ENCODE data around the gene MRPS22.
"Not testable (repeated sequence)": the region's sequence is repeated elsewhere in the genome, so short reads cannot be mapped to it uniquely, and the experiment has no call there.

MRPS22 gene

DNA sequence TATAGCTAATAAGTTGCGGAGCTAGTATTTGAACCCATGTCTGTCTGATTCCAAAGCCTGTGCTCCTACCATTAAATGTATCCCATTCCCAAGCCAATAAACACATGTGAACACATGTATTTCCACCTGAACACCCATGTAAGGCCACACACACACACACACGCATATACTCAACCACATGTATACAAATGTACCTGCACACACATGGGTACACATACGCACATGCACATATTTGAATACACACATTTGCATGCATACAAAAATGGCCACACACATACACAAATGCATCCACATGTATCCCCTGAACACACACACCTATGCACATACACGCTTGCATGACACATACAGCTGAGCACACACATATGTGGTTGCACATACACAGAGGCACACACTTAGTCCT lies 5.4 kb upstream of the MRPS22 start:
- no peak for DNase-seq (ENCODE audit: low read depth in 2 of 2)

DNA sequence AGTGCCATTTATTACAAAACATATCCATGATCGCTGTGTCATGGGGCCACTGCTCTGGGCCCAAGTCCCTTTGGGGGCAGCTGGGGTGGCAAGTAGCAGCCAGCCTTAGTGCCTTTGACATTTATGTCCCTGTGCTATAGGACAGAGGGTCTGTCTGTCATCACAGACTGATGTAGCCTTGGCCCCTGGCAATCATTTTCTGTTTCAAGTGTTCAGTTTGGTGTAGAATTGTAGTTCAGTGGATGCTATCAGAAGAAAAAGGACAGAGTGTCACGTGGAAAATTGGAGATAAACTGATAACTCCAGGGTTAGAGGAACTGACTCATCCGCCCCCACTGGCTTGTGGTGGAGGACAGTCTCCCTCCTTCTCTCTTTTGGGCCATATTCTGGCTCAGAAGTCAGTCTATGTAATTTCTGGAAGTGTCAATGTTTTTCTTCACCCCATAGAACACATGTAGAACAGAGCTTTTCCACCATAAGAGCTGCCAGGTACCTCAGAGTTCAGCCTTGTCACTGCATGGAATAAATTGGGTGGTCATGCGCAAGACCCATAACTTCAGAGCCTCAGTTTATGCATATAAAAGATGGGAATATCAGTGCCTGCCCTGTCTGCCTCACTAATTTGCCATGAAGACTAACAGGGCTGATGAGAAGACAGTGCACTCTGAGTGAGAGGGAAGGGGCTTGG lies 4.5 kb upstream of the MRPS22 start:
- peak in 1 of 2 donors; percentile 23 for DNase-seq (ENCODE audit: low read depth in 2 of 2)

DNA sequence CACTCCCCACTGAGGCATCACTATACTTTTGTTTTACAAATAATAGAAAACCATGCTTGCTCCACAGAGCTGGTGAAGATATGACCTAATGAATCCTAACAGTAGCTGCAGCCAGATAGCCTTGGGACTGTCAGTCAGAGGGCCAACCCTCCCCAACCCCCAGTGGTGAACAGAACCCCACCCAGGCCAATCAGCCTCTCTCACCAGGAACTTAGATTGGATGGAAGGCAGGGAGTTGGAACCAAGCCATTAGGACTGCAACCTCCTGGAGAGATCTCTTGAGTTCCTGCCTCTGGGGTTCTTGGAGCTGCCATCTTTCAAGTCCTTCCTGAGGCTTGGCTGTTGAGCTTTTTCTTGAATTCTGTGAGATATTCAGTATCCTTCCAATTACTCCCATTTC lies 3.0 kb upstream of the MRPS22 start:
- DNase-seq (ENCODE audit: low read depth in 2 of 2) = no peak

DNA sequence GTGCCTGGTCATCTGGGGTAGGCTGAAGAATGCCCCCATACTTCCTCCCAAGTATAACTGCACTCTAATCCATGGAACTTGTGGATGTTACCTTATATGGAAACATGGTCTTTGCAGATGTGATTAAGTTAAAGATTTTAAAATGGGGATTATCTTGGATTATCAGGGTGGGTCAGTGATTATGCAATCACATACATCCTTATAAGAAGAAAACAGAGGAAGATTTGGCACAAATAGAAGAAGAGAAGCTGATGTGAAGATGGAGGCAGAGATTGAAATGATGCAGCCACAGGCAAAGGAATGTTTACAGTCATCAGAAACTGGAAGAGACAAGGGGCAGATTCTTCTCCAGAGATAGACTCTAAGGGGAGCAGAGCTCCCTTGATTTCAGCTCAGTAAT lies 1.8 kb upstream of the MRPS22 start:
- DNase-seq (ENCODE audit: low read depth in 2 of 2) = no peak

DNA sequence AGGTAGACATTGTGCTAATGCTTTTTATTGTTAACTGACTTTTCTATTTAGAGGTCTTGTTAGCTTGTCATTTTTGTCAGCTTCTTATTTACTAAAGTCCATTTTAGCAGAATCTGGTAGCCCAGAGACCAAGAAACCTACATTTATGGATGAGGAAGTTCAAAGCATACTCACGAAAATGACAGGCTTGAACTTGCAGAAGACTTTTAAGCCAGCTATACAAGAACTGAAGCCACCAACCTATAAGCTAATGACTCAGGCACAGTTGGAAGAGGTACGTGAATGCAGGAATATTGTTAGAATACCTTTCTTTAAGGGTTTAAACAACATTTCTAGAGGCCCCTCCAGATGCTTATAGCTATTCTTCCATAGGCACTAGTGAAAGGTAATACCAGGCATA lies 3.0 kb downstream of the MRPS22 start:
- no peak for DNase-seq (ENCODE audit: low read depth in 2 of 2)

DNA sequence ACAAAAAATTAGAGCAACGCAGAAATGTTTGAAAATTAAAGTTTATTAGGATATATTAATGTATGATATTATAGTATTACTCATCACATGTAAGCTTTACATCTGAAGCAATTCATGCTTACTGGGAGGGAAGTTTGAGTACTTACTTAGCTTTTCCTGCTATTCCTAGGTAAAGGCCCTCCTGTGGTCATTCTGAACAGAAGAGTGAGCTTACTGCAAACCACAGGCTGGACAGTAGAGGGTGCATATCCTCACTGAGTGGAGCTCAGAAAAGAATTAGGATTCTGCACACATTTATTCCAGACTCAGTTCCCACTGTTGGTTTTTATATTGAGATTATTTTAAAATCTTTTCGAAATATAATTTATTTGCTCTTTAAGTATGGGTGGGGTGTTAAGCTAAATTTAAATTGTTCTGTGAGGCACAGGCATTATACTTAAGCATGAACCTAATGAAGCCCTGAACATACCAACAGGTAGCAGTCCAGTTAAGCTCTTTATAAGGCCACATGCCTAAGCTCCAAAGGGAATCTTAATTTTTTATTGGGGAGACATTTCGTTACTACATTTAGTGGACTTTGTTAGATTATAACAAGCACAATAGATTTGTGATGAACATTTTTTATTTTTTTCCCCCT lies 10.2 kb downstream of the MRPS22 start:
- DNase-seq (ENCODE audit: low read depth in 2 of 2) = no peak

DNA sequence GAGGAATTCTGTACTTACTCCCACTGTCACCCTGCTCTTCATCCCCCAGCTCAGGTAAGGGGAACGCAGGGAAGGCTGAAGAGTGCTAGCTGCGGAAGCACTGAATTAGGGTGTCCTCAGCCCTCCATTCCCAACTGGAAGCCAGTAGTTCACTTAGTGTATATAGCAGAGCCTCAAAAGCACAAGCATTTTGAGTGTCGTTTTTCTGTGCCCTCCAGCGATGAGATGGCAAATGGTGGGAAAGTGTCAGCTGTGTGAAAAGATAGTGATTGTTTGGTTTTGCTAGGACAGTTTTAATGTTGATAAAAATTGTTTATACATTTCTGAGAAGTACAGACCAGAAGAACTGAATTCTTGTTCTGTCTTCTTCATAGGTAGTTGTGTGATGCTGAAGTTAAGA lies 10.8 kb downstream of the MRPS22 start:
- DNase-seq (ENCODE audit: low read depth in 2 of 2) = no peak

DNA sequence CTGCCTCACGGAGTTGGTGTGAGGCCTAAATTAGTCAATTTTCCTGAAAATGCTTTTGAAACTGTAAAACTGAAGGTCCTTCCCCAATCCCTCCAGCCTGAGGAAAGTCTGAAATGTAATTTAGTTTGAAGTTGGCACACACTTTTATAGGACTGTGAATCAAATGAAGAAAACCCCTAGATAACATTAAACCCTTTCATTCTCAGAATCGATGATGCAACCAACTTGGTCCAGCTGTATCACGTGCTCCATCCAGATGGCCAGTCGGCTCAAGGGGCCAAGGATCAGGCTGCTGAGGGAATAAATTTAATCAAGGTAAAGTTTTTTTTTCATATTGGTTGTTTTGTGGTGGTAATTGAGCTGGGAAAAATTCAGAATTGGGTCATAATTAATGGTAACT lies 11.7 kb downstream of the MRPS22 start:
- no peak for DNase-seq (ENCODE audit: low read depth in 2 of 2)

DNA sequence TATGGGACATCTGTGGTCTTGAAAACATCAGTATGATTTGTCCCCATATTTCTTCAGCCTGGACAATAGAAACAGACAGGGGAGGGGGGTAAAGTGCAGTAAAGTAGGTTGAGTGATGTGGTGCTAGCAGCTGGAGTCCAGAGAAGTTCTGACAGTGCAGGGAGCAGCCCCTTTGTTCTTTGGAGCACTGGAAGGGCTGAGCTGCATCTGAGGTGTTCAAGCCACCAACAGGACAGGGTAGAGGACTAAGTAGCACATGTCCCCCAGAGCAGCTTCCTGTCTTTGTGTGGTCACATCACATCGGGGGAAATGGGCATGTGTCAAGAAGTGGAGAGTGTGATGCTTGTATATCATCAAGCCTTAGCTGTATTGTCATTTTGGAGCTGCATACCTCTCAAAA lies 12.1 kb downstream of the MRPS22 start:
- DNase-seq (ENCODE audit: low read depth in 2 of 2) = no peak

DNA sequence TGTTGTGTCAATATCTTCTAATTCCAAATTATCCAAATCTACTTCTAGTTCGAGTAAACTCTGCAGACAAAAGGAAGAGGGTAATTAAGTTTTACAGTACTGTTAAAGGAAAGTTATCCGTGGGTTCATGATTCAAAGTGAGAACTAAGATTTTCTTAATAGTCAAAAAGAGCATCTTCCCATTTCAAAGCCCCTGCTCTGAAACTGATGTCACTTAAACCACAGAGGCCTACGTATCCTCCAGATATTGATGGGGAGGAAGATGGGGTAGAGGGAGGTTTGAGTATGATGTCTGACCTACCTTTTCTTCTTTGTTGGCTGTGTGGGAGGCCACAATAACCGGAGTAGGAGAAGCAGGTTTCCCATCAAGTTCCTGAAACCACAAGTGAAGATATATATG lies 14.1 kb downstream of the MRPS22 start:
- no peak for DNase-seq (ENCODE audit: low read depth in 2 of 2)

DNA sequence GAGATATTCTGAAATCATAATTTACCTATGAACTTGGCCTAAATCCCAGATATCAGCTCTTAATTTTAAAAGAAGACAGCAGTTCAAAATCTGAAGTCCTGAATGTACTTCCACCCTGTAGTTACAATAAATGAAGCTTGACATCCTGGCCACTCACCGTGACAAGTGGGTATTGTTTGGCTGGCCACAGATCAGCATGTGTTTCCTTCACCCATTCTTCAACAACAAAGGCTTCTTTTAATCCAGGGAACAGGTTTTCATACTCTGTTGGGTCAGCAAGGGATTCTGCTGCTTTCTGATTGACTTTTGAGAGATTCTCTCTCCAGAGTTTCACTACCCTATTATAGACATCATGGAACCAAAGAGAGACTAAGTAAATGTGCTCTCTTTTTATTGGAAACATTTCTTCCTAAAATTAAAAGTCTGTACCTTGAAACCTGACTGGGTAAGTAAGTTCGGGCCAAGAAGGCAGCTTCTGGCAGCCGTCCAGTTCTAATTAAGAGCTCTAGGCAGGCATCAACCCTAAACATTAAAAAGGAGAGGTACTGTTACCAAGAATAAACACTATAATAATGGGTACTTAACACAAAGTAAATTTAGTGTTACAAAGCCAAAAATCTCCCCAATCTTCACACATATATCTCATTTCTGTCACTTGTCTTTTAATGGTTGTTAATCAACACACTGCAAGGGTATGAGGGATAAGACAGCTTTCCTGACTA lies 15.2 kb downstream of the MRPS22 start:
- no peak for DNase-seq (ENCODE audit: low read depth in 2 of 2)

DNA sequence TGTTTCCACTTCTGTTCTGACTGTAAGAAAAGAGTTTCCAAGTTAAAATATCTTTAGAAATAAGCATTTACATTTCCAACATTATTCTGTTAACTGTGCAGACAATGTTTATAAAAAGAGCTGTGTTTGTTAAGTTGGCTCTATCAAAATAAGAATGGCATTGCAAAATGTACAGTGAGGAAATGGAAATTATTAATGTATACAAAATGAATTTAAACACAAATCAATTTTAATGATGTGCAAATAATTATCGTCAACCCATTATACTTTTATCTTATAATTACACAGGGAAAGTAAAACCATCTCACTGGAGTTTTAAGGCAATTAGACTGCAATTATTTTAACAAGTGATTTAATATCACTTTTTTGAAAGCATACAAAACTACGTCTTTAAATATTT lies 17.5 kb downstream of the MRPS22 start:
- no peak for DNase-seq (ENCODE audit: low read depth in 2 of 2)

DNA sequence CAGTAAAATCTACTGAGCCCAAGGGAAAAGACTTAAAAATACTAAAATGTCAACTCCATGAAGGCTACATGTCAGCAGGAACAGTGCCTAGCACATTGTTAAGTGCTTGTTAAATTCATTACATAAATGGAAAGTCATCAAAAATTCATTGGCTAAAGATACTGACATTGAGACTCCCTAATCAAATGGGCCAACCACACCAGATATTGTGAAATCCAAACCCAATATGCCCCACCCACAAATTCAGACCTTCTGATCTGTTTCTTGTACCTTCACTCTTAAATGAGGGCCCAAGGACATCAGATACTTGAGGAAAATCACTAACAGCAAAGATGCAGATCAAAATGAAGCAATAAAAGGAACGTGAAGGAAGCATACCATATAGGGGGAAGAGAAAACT lies 20.7 kb downstream of the MRPS22 start:
- DNase-seq (ENCODE audit: low read depth in 2 of 2) = no peak

DNA sequence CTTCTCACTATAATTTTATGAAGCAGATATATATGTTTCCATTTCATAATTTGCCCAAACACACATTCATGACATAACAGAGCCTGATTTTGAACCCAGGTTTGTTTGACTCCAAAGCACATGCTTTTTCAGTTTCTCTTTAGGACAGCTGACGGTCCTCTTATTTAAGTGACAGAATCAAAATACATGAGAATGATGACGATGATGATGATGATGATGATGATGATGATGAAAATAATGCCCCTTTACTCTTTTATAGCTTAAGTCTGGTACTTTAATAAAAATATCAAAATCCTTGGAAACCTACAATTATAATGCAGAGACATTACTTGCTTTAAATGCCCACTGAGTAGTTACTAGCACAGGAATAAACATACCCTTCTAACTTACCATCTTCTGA lies 30.3 kb downstream of the MRPS22 start:
- DNase-seq (ENCODE audit: low read depth in 2 of 2) = no peak

DNA sequence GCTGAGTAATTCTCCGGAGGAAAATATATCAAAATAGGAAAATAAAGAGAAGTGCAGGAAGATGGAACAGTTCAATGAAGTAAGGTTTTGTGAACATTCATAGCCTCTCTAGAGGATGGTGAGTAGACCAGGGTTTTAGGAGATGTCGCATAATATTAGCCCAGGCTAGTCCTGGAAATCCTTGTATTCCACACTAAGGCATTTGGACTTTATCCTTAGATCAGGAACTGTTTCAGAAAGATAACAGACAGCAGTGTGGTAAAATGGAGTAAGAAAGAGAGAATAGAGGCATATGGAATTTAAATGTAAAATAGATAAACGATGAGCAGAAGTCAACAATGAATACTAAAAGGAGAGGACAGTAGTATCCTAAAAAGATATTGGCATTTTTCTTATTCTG lies 33.6 kb downstream of the MRPS22 start:
- DNase-seq (ENCODE audit: low read depth in 2 of 2) = no peak

DNA sequence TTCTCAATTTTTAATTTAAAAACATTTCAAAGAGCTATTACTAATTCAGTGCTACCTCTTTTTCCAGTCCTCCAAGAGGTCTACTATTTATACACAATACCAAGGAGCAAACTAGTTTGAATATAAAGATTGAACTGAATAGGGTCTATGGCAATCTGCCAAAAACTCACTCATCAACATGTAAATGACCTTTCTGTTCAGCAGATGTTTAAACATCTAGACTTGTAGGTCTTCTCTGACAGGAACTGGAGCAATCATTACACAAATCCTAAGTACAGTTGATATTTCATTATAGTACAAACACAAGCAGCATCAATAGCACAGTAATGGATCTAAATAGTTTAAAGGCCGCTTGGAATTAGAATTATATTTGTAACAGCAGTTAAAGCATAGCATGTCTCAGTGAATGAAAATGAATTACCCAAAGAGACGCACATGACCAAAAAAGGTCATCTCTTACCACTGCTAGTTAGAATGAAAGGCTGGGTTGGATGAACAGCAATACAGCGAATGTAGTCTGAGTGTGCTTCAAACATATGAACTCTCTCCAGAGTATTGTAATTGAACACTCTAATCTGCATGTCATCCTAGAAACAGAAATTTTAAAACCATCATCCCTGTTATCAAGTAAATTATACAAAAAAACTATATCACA lies 34.9 kb downstream of the MRPS22 start:
- no peak for DNase-seq (ENCODE audit: low read depth in 2 of 2)

DNA sequence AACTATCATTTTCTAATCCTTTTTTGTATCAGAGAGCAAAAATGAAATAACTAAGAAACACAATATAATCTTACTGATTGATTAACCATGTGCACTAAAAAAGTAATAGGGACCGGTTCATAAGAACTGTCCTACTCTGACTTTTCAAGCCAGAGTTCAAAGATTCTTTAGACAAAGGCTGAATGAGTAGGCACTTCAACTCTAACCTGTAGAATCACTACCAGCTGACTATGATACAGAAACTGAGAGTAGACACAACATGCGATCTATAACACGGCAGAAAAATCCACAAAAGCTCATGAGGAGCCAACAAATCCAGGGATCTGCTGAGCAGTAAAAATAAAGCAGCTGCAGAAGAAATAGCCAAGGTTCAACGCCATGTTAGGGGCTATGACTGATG lies 36.8 kb downstream of the MRPS22 start:
- no peak for DNase-seq (ENCODE audit: low read depth in 2 of 2)

DNA sequence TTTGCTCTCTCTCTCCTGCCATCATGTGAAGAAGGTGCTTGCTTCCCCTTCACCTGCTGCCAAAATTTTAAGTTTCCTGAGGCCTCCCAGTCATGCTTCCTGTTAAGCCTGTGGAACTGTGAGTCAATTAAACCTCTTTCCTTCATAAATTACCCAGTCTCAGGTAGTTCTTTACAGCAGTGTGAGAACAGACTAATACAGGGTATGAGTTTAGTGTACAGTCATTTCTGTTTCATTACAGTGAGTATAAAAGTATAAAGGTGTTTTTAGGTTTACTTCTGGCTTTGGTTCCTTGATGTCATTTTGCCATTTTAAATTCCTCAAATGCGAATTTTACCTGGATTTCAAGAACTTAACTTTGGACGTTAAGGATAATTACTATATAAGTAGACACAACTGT lies 38.5 kb downstream of the MRPS22 start:
- DNase-seq (ENCODE audit: low read depth in 2 of 2) = not testable (repeated sequence)

DNA sequence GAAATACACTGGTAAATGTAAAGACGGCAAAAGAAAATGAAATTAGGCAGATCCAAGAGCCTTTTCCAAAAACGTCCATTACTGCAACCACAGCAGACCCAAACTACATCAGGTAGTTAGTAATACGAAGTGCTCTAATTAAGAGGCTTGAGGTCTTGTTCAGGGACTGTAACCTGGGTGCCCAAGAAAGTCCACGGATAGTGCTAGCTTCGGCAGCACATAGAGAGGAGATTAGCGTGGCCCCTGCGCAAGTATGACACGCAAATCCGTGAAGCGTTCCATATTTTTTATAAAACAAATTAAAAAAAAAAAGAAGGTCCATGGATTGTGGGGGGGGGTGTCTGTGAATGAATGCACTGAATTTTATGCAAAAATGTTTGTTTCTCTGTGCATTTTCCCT lies 44.3 kb downstream of the MRPS22 start:
- DNase-seq (ENCODE audit: low read depth in 2 of 2) = no peak

DNA sequence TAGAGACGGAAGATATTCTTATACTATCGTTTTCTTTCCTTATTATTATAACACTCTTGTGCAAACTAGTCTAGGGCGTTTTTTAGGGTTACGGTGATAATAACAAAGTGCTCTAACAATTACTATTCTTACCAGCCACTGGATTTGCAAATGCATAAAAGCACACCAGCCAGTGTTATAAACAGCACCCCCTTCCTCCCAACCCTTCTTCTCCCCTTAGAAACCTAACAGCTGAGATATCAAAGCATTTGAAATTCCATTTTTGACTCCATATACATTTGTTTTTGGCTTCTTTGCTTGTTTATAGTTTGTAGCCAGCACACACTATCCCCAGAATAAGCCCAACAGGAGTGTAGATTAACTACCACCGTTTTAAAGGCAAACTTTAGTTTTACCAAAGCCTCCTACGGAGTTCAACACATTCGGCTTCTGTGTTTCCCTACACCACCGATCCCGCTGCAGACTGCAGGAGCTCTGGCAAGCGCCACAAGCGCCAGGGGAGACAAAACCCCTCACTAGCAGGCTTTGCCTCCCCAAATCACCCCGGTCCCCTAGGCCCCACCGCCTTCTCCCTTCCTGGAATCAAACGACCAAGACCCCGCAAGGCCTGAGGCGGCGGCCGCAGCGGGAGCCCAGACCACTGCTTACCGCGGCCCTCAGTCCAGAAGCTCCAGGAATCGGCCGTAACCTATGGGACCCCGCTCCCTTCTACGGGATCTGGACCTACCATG lies 45.2 kb downstream of the MRPS22 start:
- peak in 1 of 2 donors; percentile 11 for DNase-seq (ENCODE audit: low read depth in 2 of 2)

DNA sequence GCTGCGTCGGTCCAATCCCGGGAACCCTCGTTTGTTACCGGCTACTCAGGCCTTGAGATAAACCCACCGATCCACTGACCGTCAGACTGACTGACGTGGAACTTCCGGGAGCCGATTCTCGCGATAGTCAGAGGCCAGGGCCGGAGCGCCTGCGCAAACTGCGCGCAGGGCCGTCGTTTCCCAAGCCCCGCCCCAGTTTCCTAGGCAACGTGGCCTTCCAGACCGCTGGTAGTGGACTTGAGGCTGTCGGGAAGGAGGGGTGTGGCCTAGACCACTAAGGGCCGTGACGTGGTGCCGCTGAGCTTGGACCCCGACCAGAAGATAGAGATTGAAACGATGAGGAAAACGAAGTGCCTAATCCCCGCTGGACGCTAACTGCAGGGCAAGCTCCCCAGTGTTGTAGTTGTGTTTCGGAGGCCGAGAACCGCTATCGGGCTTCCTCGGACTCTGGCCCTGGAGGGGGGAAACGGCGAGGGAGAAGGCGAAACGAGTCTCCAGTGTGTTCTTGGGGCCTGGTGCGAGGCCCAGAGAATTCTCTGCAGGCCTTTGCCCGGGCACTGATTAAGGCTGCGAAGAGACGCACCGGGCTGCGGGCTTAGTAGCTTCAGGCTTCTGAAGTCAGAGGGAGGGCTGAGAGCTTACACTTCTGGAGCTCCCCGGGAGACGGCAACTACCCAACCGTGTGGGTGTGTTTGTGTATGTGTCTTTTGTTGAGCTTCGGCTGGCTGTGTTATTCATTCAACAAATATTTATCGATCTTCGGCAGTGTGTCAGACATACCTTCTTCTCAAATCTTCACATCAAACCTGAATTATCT lies 45.9 kb downstream of the MRPS22 start, which contains the start of gene COPB2:
COPB2 (minus strand) TSS at position 96 of the 817 bp plus-strand sequence. CDS start 97 bp downstream, outside the sequence.
- peak; percentile 94 to 98 for DNase-seq (ENCODE audit: low read depth in 2 of 2)

Data from activated CD4-positive, alpha-beta T cell treated with anti-CD3 and anti-CD28 coated beads for 24 hours (primary cell).